K562 (cell line): ENCODE results near the gene PYROXD2. TPM values are rescaled to one million over a fixed set of nuclear protein-coding genes. Genes with fewer than 3 reads are reported as not detected.

ENCODE experiments used
- ATAC-seq: fragments of 200-7000 bp; cut with Tn5 transposase; 3 replicates; pipeline ENCODE4 v1.9.1; 2020; ENCODE audit warnings: moderate library complexity
- BruUV-seq: library from RNA; stranded (reverse); fragments of 400-500 nt; replicated peaks from 2 replicates; lab custom pipeline; 2021; lab: Mats Ljungman, UMichigan
- CTCF ChIA-PET: fragments of 300-600 bp; formaldehyde crosslinking; extraction: SDS; loops from one replicate; lab custom pipeline; 2021; ENCODE audit warnings: low intra/inter-chr PET ratio; lab: Yijun Ruan, JAX
- POLR2A ChIA-PET: fragments of 300-600, 350-650 bp; sonication (Branson Sonifier 250); formaldehyde crosslinking; extraction: SDS; loops from one replicate; lab custom pipeline; 2021; ENCODE audit warnings: antibody characterized with exemption, inconsistent platforms; lab: Yijun Ruan, JAX
- DNase-seq, 4 experiments: peaks; one replicate each; pipeline versions ENCODE4 v3.0.0 to v3.0.0-alpha.2; 2011 to 2018; ENCODE audit warnings: low spot score in 3 of 4, mixed read lengths in 3 of 4; ENCODE audit errors: extremely low read depth in 1 of 4
- FAIRE-seq: peaks from 2 replicates; lab custom pipeline; 2011; peaks lifted over from hg19 to GRCh38; lab: Jason Lieb, UNC
- H2AFZ ChIP-seq: 2 replicates; pipeline ENCODE4 v1.6.0; 2011; ENCODE audit warnings: low read depth, low read length, control low read depth, inconsistent platforms
- H3K27ac ChIP-seq: fragments of 200-600 bp; 3 replicates; pipeline ENCODE4 v1.8.0; 2011; ENCODE audit warnings: low read depth, mild to moderate bottlenecking, control low read depth, inconsistent platforms, low read length, moderate library complexity, mixed read lengths; ENCODE audit errors: extremely low read depth
- H3K27me3 ChIP-seq, 2 experiments: fragments of 300-600 bp in 1 of 2; 2 replicates in 1 of 2; 3 replicates in 1 of 2; pipeline versions ENCODE4 v1.6.0 to v1.8.0; 2011; ENCODE audit warnings: inconsistent platforms in 2 of 2, low read length in 2 of 2, mild to moderate bottlenecking in 1 of 2, mixed read lengths in 1 of 2, moderate library complexity in 1 of 2; ENCODE audit not compliant: control insufficient read depth in 2 of 2, insufficient read depth in 2 of 2
- H3K36me3 ChIP-seq: fragments of 300-600 bp; 3 replicates; pipeline ENCODE4 v1.8.0; 2011; ENCODE audit warnings: mild to moderate bottlenecking, low read length, inconsistent platforms; ENCODE audit not compliant: control insufficient read depth, insufficient read depth
- H3K4me1 ChIP-seq, 2 experiments: fragments of 200-600 bp in 1 of 2; replicated peaks in 1 of 2; 2 replicates in 1 of 2; 3 replicates in 1 of 2; pipeline versions ENCODE4 v1.5.1 to v1.8.0; 2011; ENCODE audit warnings: inconsistent platforms in 2 of 2, low read length in 2 of 2, mild to moderate bottlenecking in 1 of 2, mixed read lengths in 1 of 2, moderate library complexity in 1 of 2; ENCODE audit not compliant: control insufficient read depth in 2 of 2, insufficient read depth in 2 of 2
- H3K4me2 ChIP-seq: 2 replicates; pipeline ENCODE4 v1.6.1; 2011; ENCODE audit warnings: low read length, control low read depth, inconsistent platforms, mixed read lengths; ENCODE audit not compliant: insufficient read depth
- H3K4me3 ChIP-seq: fragments of 200-600 bp; sonication (generic), shearing (Covaris generic); 2 replicates; pipeline ENCODE4 v1.5.1; 2016; ENCODE audit warnings: control low read depth, inconsistent platforms
- H3K79me2 ChIP-seq: fragments of 200-600 bp; 3 replicates; pipeline ENCODE4 v1.8.0; 2011; ENCODE audit warnings: low read length, inconsistent platforms; ENCODE audit not compliant: control insufficient read depth, insufficient read depth
- H3K9ac ChIP-seq, 2 experiments: 2 replicates each; pipeline versions ENCODE4 v1.6.0 to v1.6.1; 2011; ENCODE audit warnings: low read depth in 2 of 2, low read length in 2 of 2, control low read depth in 1 of 2, inconsistent platforms in 1 of 2, mild to moderate bottlenecking in 1 of 2, mixed read lengths in 1 of 2; ENCODE audit not compliant: insufficient read depth in 1 of 2
- H3K9me1 ChIP-seq: one replicate; pipeline ENCODE4 v1.6.0; 2011; ENCODE audit warnings: inconsistent platforms, mild to moderate bottlenecking, low read length, moderate library complexity; ENCODE audit not compliant: control insufficient read depth, insufficient read depth
- H3K9me3 ChIP-seq: replicated peaks from 2 replicates; pipeline ENCODE4 v1.5.1; 2011; ENCODE audit warnings: low read depth, low read length, inconsistent platforms; ENCODE audit not compliant: control insufficient read depth, insufficient read depth
- H4K20me1 ChIP-seq: replicated peaks from 2 replicates; pipeline ENCODE4 v1.6.1; 2011; ENCODE audit warnings: low read length, inconsistent platforms, mixed read lengths; ENCODE audit not compliant: control insufficient read depth, insufficient read depth
- CTBP1 ChIP-seq: fragments of 450-650 bp; IDR thresholded peaks from 2 replicates; pipeline ENCODE4 v1.6.1; 2016; ENCODE audit warnings: borderline replicate concordance
- NR0B1 ChIP-seq: fragments of 450-650 bp; IDR thresholded peaks from one replicate; pipeline ENCODE4 v1.6.1; 2018; ENCODE audit warnings: mild to moderate bottlenecking, moderate library complexity; ENCODE audit not compliant: partially characterized antibody
- RBM22 ChIP-seq: fragments of 200-400 bp; formaldehyde crosslinking; IDR thresholded peaks from 2 replicates; pipeline ENCODE4 v1.6.1; 2018; ENCODE audit warnings: low read length, low read depth; ENCODE audit not compliant: poor library complexity, severe bottlenecking
- RBM25 ChIP-seq: fragments of 200-400 bp; formaldehyde crosslinking; IDR thresholded peaks from 2 replicates; pipeline ENCODE4 v1.6.1; 2018; ENCODE audit warnings: low read length, low read depth, moderate library complexity; ENCODE audit not compliant: severe bottlenecking
- ZNF830 ChIP-seq: fragments of 250-450 bp; sonication (Bioruptor Pico); IDR thresholded peaks from 2 replicates; pipeline ENCODE4 v1.5.0; 2021; ENCODE audit warnings: mild to moderate bottlenecking
- WGBS: fragments of 100-300 bp; shearing (Covaris generic); methylation state at CpG from one replicate; pipeline ENCODE4 v1.1.6; 2016; ENCODE audit warnings: low coverage, mixed read lengths; ENCODE audit not compliant: insufficient coverage; ENCODE audit errors: missing lambda C conversion rate; 5-methylcytosine and 5-hydroxymethylcytosine counted together
- in situ Hi-C: fragments of 300-500 bp; cut with MboI; formaldehyde crosslinking; loops from 4 replicates; pipeline ENCODE4 v1.15.0; 2018; ENCODE audit warnings: inconsistent platforms, mixed read lengths
- intact Hi-C: fragments of 100-400 bp; cut with micrococcal nuclease; formaldehyde crosslinking; loops from 2 replicates; pipeline ENCODE4 v1.14.2; 2022
- polyA plus RNA-seq, 8 experiments: library from polyadenylated mRNA; depleted of rRNA in 4 of 8; stranded (reverse) in 5 of 8; unstranded in 3 of 8; fragments of >200 nt; fragmentation: Nextera tagmentation in 2 of 8; fragmentation: Illumina TruSeq in 1 of 8; extraction: Ambion mirVana in 2 of 8; extraction: Trizol in 1 of 8; gene quantifications; 2 replicates each; pipeline versions ENCODE4 v1.2.1 to v1.2.3, GENCODE V29; 2011 to 2014; ENCODE audit warnings: inconsistent platforms in 1 of 8, missing spikeins in 1 of 8
- total RNA-seq, 7 experiments: library from RNA; depleted of rRNA in 6 of 7; stranded (reverse); fragments of >200 nt in 6 of 7; fragmentation: Illumina TruSeq in 2 of 7; extraction: Trizol in 2 of 7; gene quantifications; 2 replicates each; pipeline versions ENCODE4 v1.2.1 to v1.2.3, GENCODE V29; 2011 to 2021; ENCODE audit warnings: low replicate concordance in 1 of 7

The PYROXD2 gene
- total and polyA plus RNA-seq, 9 of the 15 experiments (the other 6 are each of a cell fraction or from before 2014, with no cell fraction given) = 0.14 to 1.4 (median 0.58) TPM

GRCh38 chr10:98389398-98389797, 25.6 kb downstream of the PYROXD2 start:
- Histone ChIP-seq H3K9me1 (no peaks in the 10 kb centered on the region), H4K20me1 (peaks cover 7% of the 10 kb centered on the region; the same call in 1 of the 2 replicates), H3K27ac (no peak overlapping the region), H3K4me3 (no peak overlapping the region), H3K4me2 (no peak overlapping the region), H3K4me1 (peaks cover 0 to 6% of the 10 kb centered on the region in 2 experiments; a peak in 2 of 5 replicates), H3K79me2 (no peaks in the 10 kb centered on the region), H3K27me3 (peaks cover 6 to 82% of the 10 kb centered on the region in 2 experiments; a peak in 4 of 5 replicates), H3K9ac (no peak overlapping the region), H3K9me3 (no peaks in the 10 kb centered on the region), H2AFZ (no peak overlapping the region), H3K36me3 (no peaks in the 10 kb centered on the region)
- intact Hi-C loops = no loop called here
- ATAC-seq = no peak
- in situ Hi-C loops = no loop called here
- no peak for DNase-seq
- WGBS = 17% methylated on average over 6 of the region's 6 CpGs
- no peak for FAIRE-seq
- ChIA-PET CTCF (no interaction called here), POLR2A (no interaction called here)
- BruUV-seq = no TSS peak
- TF ChIP-seq NR0B1 (no peak), RBM22 (no peak), CTBP1 (no peak), RBM25 (peak; percentile 45), ZNF830 (CRISPR knock-in tag) (no peak)
